ENCODE measurements around the gene MGAT4B. TPM values are rescaled to one million over a fixed set of nuclear protein-coding genes. Genes with fewer than 3 reads are reported as not detected.

MGAT4B gene
- total RNA-seq, 2 donors from 2014 or later = 23.7 to 87.6 TPM

GRCh38 chr5:179830818-179831468, 24.3 kb upstream of the MGAT4B start:
- no peaks in the 10 kb centered on the region for H3K9me3 Mint-ChIP-seq
- peak overlapping the region in 1 of 2 donors; percentile 66 for H3K27ac Mint-ChIP-seq
- ATAC-seq (no peak), DNase-seq (ENCODE audit: low spot score in 2 of 2) (no peak)
- peaks cover 43 to 66% of the 10 kb centered on the region in 2 donors for H3K36me3 Mint-ChIP-seq

GRCh38 chr5:179829732-179830435, 23.2 kb upstream of the MGAT4B start:
- DNase-seq (ENCODE audit: low spot score in 2 of 2) = no peak
- H3K9me3 Mint-ChIP-seq = no peaks in the 10 kb centered on the region
- H3K27ac Mint-ChIP-seq = peak overlapping the region in 1 of 2 donors; percentile 80
- H3K36me3 Mint-ChIP-seq = peaks cover 41 to 59% of the 10 kb centered on the region in 2 donors
- ATAC-seq = no peak

GRCh38 chr5:179828756-179829421, 22.2 kb upstream of the MGAT4B start:
- Mint-ChIP-seq H3K9me3 (no peaks in the 10 kb centered on the region), H3K36me3 (peaks cover 46 to 63% of the 10 kb centered on the region in 2 donors)

GRCh38 chr5:179827680-179828079, 21.0 kb upstream of the MGAT4B start:
- Mint-ChIP-seq H3K9me3 (no peaks in the 10 kb centered on the region), H3K27ac (peak overlapping the region; percentile 80 to 92), H3K36me3 (peaks cover 39 to 51% of the 10 kb centered on the region in 2 donors)
- DNase-seq (ENCODE audit: low spot score in 2 of 2) (peak in 1 of 2 donors; percentile 55), ATAC-seq (peak; percentile 95 to 99)

More at GRCh38 chr5:179828756-179829421, 22.2 kb upstream of the MGAT4B start:
- ATAC-seq (no peak), DNase-seq (ENCODE audit: low spot score in 2 of 2) (no peak)
- H3K27ac Mint-ChIP-seq = peak overlapping the region; percentile 80 to 89

GRCh38 chr5:179825655-179826182, 19.1 kb upstream of the MGAT4B start:
- Mint-ChIP-seq H3K9me3 (no peaks in the 10 kb centered on the region), H3K36me3 (peaks cover 45 to 49% of the 10 kb centered on the region in 2 donors), H3K27ac (no peak overlapping the region)
- no peak for DNase-seq (ENCODE audit: low spot score in 2 of 2)
- no peak for ATAC-seq

- no peak for DNase-seq (ENCODE audit: low spot score in 2 of 2)
- Mint-ChIP-seq H3K9me3 (no peaks in the 10 kb centered on the region), H3K36me3 (peaks cover 39 to 41% of the 10 kb centered on the region in 2 donors), H3K27ac (peak overlapping the region; percentile 6 to 41)
- ATAC-seq = no peak
Measured at GRCh38 chr5:179824745-179825112, 18.1 kb upstream of the MGAT4B start.

GRCh38 chr5:179823937-179824744, 17.5 kb upstream of the MGAT4B start:
- Mint-ChIP-seq H3K36me3 (peaks cover 33 to 35% of the 10 kb centered on the region in 2 donors), H3K9me3 (no peaks in the 10 kb centered on the region), H3K27ac (peak overlapping the region; percentile 6 to 41)
- ATAC-seq (no peak), DNase-seq (ENCODE audit: low spot score in 2 of 2) (no peak)

GRCh38 chr5:179822444-179822990, 15.9 kb upstream of the MGAT4B start:
- Mint-ChIP-seq H3K36me3 (peaks cover 19 to 24% of the 10 kb centered on the region in 2 donors), H3K27ac (peak overlapping the region; percentile 78 to 91), H3K9me3 (no peaks in the 10 kb centered on the region)
- DNase-seq (ENCODE audit: low spot score in 2 of 2) (no peak), ATAC-seq (no peak)

GRCh38 chr5:179822059-179822432, 15.4 kb upstream of the MGAT4B start:
- no peaks in the 10 kb centered on the region for H3K9me3 Mint-ChIP-seq
- DNase-seq (ENCODE audit: low spot score in 2 of 2) (no peak), ATAC-seq (no peak)
- H3K27ac Mint-ChIP-seq = peak overlapping the region; percentile 78 to 91
- peaks cover 19 to 23% of the 10 kb centered on the region in 2 donors for H3K36me3 Mint-ChIP-seq

- H3K36me3 Mint-ChIP-seq = peaks cover 14 to 23% of the 10 kb centered on the region in 2 donors
- peak overlapping the region; percentile 91 to 96 for H3K27ac Mint-ChIP-seq
- ATAC-seq (peak; percentile 55 to 66), DNase-seq (ENCODE audit: low spot score in 2 of 2) (peak in 1 of 2 donors; percentile 88)
- no peaks in the 10 kb centered on the region for H3K9me3 Mint-ChIP-seq
Measured at GRCh38 chr5:179821298-179822058, 14.8 kb upstream of the MGAT4B start.

- peak; percentile 40 to 56 for ATAC-seq
Measured at GRCh38 chr5:179820483-179821297, 14.0 kb upstream of the MGAT4B start, which contains the start of gene SQSTM1. Gene SQSTM1, plus strand, starts transcription at chr5:179820905. Its CDS starts 32 bp downstream, at chr5:179820937.

GRCh38 chr5:179820127-179820482, 13.4 kb upstream of the MGAT4B start:
- DNase-seq (ENCODE audit: low spot score in 2 of 2) (no peak), ATAC-seq (no peak)
- Mint-ChIP-seq H3K27ac (peak overlapping the region; percentile 90 to 92), H3K9me3 (no peaks in the 10 kb centered on the region), H3K36me3 (peaks cover 16 to 27% of the 10 kb centered on the region in 2 donors)

More at GRCh38 chr5:179820483-179821297, 14.0 kb upstream of the MGAT4B start, which contains the start of gene SQSTM1:
- peak within 1 kb of the TSS; percentile 92 to 96 for H3K27ac Mint-ChIP-seq
- H3K36me3 Mint-ChIP-seq = peaks cover 14 to 24% of the 10 kb centered on the region in 2 donors
- no peaks in the 10 kb centered on the region for H3K9me3 Mint-ChIP-seq
- peak; percentile 85 for DNase-seq (ENCODE audit: low spot score in 2 of 2)

- ATAC-seq (peak; percentile 25 to 50), DNase-seq (ENCODE audit: low spot score in 2 of 2) (peak; percentile 51 to 81)
- H3K36me3 Mint-ChIP-seq = peaks cover 12 to 24% of the 10 kb centered on the region in 2 donors
- no peaks in the 10 kb centered on the region for H3K9me3 Mint-ChIP-seq
- H3K27ac Mint-ChIP-seq = peak overlapping the region; percentile 90 to 92
Measured at GRCh38 chr5:179819296-179820126, 12.8 kb upstream of the MGAT4B start.
